Measurements from ENCODE around the gene PAFAH1B2.
"Not testable (repeated sequence)": the region's sequence is repeated elsewhere in the genome, so short reads cannot be mapped to it uniquely, and the experiment has no call there.

The PAFAH1B2 gene

DNA sequence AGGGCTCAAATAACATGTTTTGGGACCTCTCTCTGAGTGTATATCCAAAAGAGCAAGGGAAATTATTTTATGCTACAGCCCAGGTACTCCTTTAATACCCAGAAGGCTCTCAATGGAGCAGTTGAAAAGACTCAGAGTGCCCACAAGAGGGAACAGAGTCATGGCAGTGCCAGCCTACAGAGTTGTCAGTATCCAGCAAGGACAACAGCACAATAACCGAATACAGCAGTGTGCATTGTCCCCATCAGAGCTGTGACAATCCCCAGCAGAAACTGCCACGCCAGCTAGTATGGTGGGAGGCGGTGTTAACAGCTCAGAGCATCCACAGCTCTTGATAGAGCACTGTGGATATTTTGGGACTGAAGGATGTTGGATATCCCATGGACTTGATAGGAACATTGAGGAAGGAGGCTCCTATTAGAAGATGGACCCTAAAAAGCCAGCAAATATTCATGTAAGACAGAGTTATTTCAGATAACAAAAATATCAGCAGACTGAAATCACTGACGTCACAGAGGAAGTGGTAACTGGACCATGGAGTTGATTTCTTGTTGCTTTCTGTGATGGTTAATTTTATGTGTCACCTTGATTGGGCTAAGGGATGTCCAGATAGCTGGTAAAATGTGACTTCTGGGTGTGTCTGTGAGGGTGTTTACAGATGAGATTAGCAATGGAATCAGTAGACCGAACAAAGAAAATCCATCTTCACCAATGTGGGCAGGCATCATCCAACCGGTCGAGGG lies 17.7 kb upstream of the PAFAH1B2 start:
- DNase-seq, result peak in 9 of 10 donors; percentile 42 to 96 (median 69)
- intact Hi-C loops (cut with DNase I), result no loop called here

DNA sequence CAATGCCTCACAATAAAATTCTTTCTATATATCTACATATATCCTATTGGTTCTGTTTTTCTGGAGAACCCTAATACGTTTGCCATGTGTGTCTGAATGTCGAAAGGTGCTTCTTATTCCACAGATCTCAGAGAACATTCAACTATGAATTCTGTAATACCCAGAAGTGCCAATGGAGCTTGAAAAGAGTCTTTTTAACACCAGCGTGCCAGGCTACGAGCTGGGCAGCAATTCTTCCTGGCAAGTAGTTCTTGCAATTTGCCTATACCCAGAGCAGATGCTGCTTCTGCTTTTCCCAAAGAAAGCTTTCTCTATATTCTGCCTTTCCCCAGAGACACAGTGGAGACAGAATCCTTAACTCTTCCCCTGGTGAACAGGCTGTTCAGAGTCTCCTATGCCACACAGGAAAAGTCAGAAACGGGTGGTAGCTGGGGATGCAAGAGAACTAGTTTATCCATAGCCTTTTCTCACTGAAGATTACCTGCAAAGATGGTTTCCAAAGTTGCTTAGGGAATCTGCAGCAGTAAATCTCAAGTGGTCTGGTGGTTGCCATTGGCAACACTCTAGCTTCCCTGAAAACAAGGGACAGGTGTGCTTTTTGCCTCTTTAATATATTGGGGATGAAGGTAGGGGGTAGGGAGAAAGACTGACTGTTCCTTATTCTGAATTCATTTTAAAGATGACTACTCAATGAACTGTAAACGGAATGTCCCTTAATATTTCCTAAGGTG lies 16.8 kb upstream of the PAFAH1B2 start:
- intact Hi-C loops (cut with DNase I), result no loop called here
- peak in 3 of 10 donors; percentile 23 to 85 (median 28) for DNase-seq

- intact Hi-C loops (cut with DNase I), result no loop called here
- no peak for DNase-seq
These were observed 15.8 kb upstream of the PAFAH1B2 start for GRCh38 chr11:117128289-117128688.

GRCh38 chr11:117130396-117130795 lies 13.7 kb upstream of the PAFAH1B2 start:
- intact Hi-C loops (cut with DNase I), result loop anchor here (5.0 kb wide), 1 partner anchor 77 kb away; no protein-coding TSS in a partner anchor
- DNase-seq, result not testable (repeated sequence)

- no peak for DNase-seq
- intact Hi-C loops (cut with DNase I), result loop anchor here (5.0 kb wide), 1 partner anchor 76 kb away; no protein-coding TSS in a partner anchor
These were observed 13.2 kb upstream of the PAFAH1B2 start for GRCh38 chr11:117130879-117131278.

GRCh38 chr11:117134431-117134830 lies 9.7 kb upstream of the PAFAH1B2 start:
- DNase-seq, result no peak
- intact Hi-C loops (cut with DNase I), result loop anchor here (5.0 kb wide), 1 partner anchor 73 kb away; no protein-coding TSS in a partner anchor

DNA sequence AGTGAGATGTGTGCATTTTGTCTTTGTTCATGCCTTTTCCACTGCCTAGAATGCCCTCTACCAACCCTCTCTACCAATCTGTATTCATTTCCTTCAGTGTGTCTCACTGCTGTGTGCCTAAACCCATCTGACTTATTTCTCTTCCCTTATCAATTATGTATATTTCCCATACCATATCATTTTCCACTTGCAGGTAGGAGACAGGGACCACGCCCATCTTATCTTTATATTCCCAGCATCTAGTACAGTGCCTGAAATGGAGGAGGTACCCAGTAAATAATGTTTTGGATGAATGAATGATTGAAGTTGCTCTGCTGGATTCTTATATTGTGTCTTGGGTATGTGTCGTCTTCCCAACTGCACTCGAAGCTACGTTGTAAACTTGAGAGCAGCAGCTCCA lies 9.1 kb upstream of the PAFAH1B2 start:
- DNase-seq, result not testable (repeated sequence)
- intact Hi-C loops (cut with DNase I), result loop anchor here (5.0 kb wide), 1 partner anchor 72 kb away; no protein-coding TSS in a partner anchor

DNA sequence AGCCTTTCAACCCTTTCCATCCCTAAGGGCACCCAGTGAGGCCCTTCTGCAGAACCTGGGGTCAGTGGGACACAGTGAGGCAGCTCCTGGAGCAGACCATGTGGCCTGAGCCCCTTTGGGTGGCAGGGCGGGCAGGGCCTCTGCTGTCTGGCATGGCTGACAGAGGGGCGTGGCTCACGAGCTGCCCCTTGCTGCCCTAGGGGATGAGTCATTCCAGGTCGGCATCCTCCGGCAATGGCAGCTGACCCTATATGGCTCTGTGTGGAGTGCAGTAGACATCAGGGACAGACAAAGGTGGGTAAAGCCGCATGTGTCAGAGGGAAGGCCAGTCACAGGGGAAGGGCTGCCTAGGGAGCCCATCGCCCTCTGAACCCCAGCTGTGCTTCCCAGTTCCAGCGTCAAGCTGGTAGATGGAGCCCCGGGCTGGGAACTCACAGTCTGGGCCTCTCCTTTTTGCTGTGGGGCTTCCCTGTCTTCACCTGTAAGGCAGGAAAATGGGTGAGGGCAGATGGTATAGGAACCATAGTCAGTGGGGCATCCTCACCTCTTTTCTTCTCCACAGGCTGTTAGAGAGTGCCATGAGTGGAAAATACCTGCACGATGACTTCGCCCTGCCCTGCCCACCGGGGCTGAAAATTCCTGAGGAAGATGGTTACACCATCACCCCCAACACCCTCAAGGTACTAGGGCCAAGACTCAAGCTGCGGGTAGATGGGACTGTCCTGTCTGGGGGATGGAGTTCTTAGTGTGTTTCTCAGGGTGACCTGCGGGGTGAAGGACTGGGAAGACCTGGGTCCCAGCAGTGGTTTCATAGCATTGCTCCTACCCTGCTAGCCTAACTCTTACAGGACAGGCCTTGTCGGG lies 6.6 kb upstream of the PAFAH1B2 start:
- DNase-seq; intact Hi-C loops (cut with DNase I): not testable (repeated sequence)

DNA sequence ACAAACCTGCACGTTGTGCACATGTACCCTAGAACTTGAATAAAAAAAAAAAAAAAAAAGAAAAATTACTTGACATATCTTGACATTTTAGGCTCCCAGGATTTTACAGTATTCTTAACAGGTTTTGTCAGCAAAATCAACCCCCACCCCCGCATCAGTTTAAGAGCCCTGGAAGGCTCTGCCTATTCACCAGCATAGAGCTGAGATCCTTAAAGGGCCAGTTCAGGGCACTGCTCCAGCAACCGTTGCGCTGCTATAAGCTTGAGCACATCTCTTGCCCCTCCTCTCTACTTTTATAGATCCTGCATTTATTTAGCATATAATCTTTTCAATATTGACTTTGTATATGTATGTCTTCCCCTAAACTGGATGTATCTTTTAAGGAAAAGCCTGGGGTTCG lies 697 bp upstream of the PAFAH1B2 start:
- peak in 9 of 10 donors; percentile 26 to 91 (median 59) for DNase-seq
- intact Hi-C loops (cut with DNase I), result loop anchor here (5.0 kb wide), 1 partner anchor 34 kb away; the partner anchor contains the start of gene SIDT2

- intact Hi-C loops (cut with DNase I), result loop anchor here (5.0 kb wide), 1 partner anchor 33 kb away; the partner anchor contains the start of gene SIDT2
These were observed 648 bp downstream of the PAFAH1B2 start for GRCh38 chr11:117144477-117145392.

GRCh38 chr11:117145393-117145761 lies 1.3 kb downstream of the PAFAH1B2 start:
- DNase-seq, result no peak
- intact Hi-C loops (cut with DNase I), result no loop called here

More at GRCh38 chr11:117144477-117145392, 648 bp downstream of the PAFAH1B2 start:
- peak in 5 of 10 donors; percentile 19 to 91 (median 43) for DNase-seq

GRCh38 chr11:117146521-117146920 lies 2.4 kb downstream of the PAFAH1B2 start:
- no peak for DNase-seq
- intact Hi-C loops (cut with DNase I), result no loop called here

- DNase-seq, result no peak
- intact Hi-C loops (cut with DNase I), result no loop called here
These were observed 8.0 kb downstream of the PAFAH1B2 start for GRCh38 chr11:117152066-117152465.

- intact Hi-C loops (cut with DNase I), result no loop called here
- no peak for DNase-seq
These were observed 10.4 kb downstream of the PAFAH1B2 start for GRCh38 chr11:117154468-117154867.

GRCh38 chr11:117157507-117157906 lies 13.4 kb downstream of the PAFAH1B2 start:
- intact Hi-C loops (cut with DNase I), result no loop called here
- DNase-seq, result no peak

- DNase-seq, result no peak
- intact Hi-C loops (cut with DNase I), result no loop called here
These were observed 15.8 kb downstream of the PAFAH1B2 start for GRCh38 chr11:117159892-117160291.

DNA sequence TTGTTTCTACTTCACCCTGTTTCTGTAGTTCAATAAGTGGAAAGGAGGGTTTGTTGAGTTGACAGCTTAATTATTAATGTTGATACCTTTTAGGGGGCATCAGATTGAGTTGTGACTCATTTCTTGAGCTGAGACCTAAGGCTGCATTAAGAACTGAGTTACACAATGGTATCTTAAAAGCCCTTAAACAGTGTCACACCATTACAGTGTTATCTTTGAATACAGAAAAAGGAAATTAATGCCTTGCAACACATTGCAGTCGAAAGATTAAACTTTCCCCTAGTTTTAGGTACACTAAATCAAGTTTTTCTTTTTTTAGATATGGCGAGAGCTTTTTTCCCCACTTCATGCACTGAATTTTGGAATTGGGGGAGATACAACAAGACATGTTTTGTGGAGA lies 16.7 kb downstream of the PAFAH1B2 start:
- intact Hi-C loops (cut with DNase I), result no loop called here
- DNase-seq, result no peak

DNA sequence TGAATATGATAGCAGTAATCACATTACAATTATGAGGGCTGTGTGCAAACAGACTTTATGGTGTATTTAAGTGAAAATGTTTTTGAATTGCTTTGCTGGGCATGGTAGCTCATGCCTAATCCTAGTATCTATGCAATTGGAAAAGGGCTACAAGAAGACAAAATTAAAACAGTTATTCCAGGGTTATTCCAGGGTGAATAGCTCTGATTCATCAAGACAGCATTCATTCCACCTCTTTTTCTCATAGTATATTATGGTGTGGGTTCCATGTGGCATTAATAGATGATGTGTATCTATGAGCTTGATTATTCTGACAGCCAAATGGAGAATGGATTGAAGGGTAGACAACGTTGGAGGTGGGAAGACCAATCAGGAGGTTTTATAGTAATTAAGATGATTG lies 22.4 kb downstream of the PAFAH1B2 start:
- intact Hi-C loops (cut with DNase I), result no loop called here
- DNase-seq, result no peak

DNA sequence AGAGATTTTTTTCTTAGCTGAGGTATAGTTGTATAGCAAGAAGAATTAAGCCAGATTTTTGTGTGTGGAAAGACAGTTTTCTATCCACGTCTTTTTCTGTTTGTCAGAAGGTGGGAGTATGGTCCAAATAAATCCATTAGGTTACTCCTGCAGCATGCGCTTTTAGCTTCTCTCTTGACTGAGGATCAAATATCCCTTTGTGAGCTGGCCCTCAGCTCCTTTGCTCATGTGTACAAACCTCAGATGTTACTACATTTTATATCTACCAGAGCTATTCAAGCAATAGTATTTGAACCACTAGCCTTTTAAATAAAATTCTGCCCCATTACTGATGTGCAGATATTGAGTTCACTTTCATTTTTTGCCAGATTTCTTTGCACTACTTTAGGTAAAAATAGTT lies 25.6 kb downstream of the PAFAH1B2 start:
- intact Hi-C loops (cut with DNase I), result no loop called here
- DNase-seq, result no peak
